ENCODE results near the gene TUT4.

TUT4 gene

DNA sequence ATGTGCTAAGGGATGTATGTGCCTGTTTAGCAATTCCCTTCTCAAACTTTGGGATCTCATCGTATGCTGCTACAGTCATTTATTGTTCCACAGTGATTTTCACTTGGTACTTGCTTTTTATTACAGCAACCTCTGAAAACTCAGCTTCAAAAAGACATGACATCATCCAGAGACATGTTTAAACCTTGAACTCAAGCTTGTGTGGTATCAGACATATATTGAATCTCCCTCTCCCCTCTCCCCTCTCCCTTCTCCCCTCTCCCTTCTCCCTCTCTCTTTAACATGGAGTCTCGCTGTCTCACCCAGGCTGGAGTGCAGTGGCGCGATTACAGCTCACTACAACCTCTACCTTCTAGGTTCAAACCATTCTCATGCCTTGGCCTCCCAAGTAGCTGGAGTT lies 19.5 kb upstream of the TUT4 start:
- DNase-seq = no peak

DNA sequence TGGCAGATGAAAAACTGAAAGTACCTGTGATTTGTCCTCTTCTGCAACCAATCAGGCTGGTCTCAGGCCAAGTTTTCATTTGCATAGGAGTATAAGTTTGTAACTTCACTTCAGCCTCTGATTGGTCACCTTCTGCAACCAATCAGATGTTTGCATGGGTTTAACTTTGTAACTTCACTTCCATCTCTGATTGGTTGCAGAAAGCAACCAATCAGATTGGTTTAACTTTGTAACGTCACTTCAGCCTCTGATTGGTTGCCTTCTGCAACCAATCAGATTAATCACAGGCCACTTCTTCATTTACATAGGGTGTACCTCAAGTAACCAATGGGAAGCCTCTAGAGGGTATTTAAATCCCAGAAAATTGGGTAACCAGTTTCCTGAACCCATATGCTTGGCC lies 18.9 kb upstream of the TUT4 start:
- peak; percentile 76 for DNase-seq

DNA sequence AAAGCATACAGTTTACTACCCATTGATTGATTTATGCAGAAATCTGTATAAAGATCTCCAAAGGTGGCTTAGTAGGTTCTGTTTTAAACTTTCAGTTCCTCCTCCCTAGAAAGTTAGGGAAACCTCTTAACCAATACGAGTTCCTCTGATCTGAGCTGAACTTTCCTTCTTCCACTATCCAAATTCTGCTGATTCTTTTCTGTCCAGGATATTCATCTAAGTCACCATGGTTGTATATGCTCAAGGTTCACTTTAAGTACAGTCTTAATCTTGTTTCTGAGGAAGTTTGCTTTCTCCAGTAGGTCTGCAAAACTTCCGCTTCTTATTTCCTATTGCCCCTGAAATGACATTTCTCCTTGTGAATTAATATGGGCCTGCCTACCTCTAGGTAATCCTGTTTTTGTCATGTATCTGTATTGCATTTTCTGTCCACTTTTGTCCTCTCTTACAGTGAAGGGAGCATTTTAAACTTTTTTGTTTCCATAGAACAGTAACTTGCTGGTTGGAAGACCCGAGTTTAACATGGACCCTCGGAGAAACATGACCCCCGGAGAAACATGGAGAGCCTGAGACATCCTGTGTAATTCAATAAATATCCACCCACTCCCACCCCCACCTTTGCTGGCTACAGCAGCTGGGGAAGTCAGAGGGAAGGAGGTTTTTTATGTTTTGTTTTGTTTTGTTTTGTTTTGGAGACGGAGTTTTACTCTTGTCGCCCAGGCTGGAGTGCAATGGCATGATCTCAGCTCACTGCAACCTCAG lies 16.7 kb upstream of the TUT4 start:
- DNase-seq = peak; percentile 39

DNA sequence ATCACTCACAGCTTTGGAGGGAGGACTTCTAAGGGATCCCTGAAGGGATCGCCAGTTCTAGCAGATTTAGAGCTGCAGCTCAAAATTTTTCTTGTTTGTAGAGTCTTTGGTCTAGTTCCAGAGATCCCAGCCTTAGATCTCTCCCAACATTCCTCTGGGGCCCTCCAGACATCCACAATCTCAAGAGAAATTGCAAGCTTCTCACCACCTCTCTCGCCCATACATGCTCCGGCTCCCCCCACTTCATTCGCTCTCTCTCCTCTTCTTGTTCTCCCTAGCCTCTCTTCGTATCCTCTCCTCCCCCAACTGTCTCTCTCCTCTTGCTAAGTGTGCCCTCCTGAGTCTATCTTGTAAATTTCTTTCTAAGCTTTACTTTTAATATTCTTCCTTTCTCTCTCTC lies 15.1 kb upstream of the TUT4 start:
- DNase-seq = peak; percentile 62

DNA sequence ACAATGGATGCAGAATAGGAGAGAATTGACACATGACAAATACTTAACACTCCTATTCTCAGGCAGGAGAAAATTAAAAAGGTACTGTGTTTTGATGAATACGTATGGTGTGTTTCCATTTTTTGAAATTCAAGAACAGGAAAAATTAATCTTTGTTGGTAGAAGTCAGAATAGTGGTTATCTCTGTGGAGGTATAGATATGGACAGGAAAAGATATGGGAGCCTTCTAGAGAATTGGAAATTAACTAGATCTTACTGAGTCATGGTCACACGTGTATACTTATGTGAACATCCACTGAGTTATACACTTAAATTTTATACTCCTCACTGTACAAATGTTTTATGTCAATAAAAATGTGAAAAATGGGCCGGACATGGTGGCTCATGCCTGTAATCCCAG lies 9.9 kb upstream of the TUT4 start:
- DNase-seq = peak; percentile 25

DNA sequence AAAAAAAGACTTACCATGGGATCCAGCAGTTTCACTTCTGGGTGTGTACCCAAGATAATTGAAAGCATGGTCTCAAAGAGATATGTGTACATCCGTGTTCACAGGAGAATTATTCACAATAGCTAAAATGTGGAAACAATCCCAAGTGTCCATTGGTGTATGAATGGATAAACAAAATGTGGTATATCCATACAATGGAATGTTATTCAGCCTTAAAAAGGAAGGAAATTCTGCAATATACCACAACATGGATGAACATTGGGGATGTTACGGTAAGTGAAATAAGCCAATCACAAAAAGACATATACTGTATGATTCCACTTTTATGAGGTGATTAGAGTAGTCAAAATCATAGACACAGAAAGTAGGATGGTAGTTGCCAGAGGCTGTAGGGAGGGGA lies 7.0 kb upstream of the TUT4 start:
- DNase-seq = no peak

DNA sequence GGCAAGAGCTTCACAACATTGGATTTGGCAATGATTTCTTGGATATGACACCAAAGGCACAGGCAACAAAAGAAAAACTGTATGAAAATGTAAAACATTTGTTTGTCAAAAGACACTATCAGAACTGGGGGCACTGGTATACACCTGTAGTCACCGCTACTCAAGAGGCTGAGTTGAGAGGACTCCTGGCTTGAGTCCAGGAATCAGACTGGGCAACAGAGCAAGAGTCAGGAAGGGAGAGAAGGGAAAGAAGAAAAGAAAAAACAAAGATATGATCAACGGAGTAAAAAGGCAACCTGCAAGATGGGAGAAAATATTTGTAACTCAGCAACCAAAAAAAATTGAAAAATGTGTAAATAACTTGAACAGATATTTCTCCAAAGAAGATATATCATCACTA lies 6.0 kb upstream of the TUT4 start:
- no peak for DNase-seq

DNA sequence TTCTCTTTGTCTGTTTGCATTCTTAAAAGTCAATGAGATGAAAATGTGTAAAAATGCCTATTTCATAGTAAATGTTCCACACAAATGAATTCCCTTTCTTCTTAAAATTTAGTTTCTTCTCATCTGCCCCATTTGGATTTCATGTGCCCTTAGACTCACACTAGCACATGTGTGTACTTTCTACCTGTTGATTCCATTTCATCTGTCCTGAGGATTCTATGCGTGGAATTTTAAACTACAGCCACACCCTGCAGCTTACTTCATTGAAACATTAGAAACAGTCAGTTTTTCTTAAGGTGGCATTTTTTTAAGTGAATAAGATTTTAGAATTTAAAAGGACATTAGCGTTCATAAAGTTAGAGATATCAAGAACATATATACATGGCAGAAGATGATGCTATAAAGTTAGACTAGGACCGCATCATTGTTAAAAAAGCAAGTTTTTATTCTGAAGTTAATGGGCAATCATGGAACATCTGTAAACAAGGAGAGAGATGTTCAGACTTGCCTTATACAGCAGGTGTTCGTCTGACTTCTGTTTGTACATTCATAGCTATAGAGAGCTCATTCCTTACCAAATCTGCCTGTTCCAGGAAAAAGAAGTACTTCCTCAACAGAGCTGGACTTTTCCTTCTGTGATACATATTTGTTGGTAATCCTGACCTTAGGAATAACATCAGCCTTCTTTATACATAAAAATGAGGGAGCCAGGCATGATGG lies 3.9 kb upstream of the TUT4 start:
- no peak for DNase-seq

DNA sequence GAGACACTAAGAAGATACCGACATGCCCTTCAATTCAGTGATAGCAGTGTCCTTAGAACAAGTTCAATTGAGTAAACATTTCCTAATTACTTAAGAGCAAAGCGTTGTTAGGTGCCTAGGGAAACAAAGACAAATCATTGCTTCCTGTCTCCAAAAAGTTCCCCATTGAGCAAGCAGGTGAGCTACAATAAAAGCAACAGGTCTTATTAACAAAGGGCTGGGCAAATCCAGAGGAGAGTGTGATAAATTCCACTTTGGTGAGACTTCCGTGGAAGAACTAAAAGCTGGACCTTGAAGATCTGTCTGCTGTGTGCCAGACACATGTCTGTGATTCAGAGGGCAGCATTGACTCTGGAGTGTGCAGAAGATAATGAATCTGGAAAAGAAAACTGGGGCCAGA lies 1.9 kb upstream of the TUT4 start:
- DNase-seq = no peak

DNA sequence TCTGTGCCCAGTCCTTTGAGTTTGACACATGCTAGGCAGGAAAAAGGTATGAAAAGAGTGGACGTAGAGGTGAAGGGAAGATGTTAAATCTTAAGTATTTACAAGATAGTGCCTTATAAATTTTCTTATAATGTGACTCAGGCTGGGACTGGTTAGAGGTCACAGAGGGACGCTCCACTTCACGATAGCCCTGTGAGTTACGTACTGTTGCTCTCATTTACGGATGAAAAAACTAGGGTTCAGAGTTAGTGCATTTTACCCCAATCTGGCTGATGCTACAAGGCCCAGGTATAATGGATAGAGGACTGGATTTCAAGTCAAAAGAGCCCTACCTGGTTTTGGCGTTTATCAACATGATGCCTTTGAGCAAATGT lies 1.4 kb upstream of the TUT4 start:
- DNase-seq = no peak

DNA sequence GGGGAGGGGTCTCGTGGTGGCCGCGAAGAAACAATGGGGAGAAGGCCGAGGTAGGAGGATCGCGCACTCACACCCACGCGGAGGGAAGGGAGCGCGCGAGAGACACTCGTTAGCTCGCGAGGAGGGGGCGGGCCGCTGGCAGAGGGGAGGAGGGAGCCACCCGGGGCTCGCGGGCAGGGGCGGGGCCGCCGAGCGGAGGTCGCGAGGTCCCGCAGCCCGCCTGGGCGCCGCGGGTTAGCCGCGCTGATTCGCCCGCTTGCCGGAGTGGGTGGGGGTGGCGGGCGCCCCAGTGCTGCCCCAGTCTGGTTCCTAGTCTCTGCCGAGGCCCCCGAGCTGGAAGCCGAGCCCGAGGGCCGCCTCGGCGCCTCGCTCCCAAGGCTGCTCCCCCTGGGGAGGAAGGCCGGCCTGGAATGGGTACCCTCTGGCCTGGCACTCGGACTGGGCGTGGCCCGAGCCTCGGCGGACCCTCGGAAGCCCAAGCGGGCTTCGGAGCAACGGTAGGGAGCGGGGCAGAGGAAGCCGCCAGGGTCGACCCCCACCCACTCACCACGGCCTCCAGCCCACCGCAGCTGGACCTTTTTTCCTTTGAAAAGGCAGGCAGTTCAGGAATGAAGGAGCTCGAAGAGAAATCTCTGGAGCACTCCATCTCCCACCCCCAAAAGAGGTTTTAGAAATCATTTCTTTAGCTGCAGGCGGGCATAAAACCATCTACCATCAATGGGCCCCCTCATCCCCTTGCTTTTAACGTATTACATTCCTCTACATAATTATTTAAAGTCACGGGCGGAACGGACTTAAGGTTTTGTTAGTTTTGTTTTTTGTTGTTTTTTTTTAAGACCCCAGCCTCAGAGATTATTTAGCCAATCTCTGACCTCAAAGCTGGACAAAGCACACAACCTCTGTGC lies 722 bp upstream of the TUT4 start:
- DNase-seq = peak; percentile 82

DNA sequence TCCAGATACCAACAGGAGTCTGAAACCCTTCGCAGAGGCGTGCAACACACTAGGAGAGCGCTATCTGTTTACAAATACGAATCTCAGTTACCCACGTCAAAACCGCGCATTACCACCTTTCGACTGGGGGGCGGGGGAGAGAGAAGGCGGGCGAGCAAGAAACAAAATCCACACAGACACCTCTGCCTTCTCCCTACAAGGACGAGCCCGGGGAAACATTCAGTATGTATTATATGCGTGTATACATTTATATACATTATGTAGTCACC lies 722 bp downstream of the TUT4 start:
- DNase-seq = peak; percentile 77

DNA sequence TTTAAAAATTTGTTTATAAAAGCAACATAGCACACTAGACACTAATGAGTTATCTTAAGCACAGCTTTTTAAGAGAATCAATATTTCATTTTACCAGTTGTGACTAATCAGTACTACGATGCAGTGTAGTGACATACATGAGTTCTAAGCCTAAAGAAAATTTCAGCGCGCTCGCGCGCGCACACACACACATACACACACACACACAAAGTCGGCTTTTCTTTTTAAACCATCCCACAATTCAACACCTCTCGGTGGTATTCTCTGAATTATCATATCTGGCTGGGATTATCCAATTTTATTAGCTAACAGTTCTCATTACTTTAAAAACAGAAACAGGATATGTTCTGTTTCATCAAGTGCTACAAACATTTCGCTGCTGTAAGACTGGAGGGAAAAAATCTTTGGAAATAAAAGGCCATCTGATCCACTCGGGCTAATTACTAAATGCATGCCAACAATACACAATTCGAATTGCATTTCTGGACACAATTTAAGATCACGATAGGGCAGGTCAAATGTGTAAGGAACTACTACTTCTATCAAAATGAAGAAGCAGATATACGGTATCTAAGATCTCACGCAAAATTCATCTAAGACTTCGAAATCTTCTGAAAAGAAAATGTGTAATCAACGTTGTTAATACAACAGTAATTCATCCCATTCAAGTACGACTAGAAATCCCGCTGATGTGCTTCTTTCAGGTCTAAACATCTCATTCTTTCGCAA lies 1.2 kb downstream of the TUT4 start:
- peak; percentile 63 for DNase-seq

DNA sequence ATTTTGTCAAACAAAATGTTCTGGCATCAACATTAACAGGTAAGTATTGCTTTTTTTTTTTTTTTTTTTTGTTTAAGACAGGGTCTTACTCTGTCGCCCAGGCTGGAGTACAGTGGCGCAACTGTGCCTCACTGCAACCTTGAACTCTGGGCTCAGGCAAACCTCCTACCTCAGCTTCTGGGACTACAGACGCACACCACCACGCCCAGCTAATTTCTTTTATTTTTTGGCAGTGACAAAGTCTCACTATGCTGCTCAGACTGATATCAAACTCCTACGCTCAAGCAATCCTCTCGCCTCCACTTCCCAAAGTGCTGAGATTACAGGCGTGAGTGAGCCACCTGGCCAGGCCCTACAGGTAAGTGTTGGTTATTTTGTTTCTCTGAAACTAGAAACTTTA lies 2.4 kb downstream of the TUT4 start:
- DNase-seq = no peak

DNA sequence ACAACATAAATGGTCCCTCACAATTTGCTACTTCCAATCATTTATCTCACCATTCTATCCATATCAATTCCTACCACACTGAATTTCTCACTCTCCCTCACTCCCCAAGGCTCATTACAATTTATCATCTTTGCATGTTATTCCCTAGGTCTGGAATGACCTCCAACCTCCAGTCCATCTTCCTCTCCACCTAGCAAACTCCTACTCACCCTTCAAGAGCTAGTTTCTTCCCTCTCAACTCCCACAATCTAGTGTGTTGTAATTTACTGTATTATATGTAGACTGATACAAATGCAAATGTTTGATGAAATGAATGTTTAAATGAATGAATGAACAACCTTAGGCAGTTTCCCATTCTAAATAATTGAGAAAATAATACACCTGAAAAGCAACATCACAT lies 3.6 kb downstream of the TUT4 start:
- DNase-seq = no peak

DNA sequence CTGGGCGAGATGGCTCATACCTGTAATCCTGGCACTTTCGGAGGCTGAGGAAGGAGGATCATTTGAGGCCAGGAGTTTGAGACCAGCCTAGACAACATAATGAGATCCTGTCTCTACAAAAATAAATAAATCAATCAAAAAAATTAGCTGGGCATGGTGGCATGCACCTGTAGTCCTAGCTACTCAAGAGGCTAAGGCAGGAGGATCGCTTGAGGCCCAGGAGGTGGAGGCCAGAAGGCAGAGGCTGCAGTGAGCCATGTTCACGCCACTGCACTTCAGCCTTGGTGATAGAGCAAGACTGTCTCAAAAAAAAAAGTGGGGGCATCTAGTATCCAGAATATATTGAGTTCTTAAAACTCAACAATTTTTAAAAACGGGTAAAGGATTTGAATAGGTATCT lies 6.0 kb downstream of the TUT4 start:
- no peak for DNase-seq

DNA sequence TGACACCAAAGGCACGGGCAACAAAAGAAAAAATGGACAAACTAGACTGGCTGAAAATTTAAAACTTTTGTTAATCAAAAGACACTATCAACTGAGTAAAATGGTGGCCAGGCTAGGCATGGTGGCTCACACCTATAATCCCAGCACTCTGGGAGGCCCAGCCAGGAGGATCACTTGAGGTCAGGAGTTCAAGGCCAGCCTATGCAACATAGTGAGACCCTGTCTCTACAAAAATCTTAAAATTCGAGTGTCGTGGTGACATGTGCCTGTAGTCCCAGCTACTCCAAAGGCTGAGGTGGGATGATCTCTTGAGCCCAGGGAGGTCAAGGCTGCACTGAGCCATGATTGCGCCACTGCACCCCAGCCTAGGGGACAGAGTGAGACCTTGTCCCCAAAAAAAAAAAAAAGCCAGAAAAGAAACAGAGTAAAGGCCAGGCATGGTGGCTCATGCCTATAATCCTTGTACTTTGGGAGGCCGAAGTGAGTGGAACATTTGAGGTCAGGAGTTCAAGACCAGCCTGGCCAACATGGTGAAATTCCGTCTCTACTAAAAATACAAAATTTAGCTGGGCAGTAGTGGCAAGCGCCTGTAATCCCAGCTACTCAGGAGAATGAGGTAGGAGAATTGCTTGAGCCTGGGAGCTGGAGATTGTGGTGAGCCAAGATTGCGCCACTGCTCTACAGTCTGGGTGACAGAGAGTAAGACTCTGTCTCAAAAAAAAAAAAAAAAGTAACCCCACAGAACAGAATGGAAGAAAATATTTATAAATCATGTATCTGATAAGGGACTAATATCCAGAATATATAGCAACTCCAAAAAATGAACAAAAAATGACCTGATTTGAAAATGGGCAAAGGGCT lies 8.0 kb downstream of the TUT4 start:
- DNase-seq = no peak

DNA sequence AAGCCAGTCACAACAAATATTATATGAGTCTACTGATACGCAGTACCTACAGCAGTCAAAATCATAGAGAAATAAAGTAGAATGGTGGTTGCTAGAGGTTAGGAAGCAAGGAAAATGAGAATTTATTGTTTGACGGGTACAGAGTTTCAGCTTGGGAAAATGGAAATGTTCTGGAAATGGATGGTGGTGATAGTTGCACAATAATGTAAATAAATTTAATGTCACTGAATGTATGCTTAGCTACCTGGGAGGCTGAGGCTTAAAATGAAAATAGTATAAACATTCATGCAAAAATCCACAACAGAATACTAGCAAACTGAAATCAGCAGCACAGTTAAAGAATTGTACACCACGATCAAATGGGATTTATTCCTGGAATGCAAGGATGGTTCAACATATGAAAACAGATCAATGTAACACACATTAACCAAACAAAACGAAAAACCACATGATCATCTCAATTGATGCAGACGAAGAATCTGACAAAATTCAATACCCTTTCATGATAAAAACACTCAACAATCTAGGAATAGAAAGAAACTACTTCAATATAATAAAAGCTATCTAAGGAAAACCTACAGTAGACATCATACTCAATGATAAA lies 10.7 kb downstream of the TUT4 start:
- DNase-seq = no peak

DNA sequence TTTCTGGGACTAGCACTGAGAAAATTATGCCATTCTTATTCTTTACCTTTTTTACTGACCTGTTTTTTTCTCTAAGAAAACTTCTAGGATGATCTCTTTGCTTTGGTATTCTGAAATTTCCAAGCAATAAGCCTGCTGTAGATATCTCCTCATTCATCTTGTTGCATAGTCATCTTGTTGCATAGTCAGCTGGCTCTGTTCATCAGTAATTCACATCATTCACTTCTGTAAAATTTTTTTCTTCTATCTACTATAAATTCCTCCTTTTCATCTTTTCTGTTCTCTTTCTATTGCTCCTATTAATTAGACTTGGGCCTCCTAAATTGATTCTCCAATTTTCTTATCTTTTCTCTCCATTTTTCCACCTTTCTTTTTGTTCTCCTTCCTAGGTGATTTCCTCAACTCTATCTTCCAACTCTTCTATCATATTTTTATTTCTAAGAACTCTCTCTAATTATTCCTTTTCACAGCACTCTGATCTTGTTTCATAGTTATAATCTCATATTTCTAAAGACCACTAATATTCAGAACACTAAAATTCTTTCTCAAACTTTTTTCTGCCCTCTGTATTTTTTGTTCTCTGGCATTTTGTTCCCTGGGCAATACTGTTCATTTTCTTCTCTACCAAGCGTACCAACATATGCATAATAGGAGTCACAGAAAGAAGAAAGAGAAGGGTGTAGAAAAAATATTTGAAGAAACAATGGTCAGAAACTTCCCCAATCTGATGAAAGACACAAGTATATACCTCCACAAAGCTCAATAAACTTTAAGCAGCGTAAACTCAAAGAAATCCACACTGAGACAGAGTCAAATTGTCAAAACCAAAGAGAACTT lies 17.7 kb downstream of the TUT4 start:
- DNase-seq = peak; percentile 34

DNA sequence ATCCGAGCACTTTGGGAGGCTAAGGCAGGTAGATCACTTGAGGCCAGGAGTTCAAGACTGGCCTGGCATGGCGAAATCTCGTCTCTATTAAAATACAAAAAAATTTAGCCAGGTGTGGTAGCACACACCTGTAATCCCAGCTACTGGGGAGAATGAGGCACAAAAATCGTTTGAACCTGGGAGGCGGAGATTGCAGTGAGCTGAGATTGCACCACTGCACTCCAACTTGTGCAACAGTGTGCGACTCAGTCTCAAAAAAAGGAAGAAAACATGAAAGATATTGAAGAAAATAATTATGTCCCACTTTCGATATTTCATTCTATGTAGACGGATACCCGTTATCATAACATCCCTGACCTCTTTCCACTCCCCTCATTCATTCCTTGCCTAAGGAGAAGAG lies 19.2 kb downstream of the TUT4 start:
- DNase-seq = no peak

DNA sequence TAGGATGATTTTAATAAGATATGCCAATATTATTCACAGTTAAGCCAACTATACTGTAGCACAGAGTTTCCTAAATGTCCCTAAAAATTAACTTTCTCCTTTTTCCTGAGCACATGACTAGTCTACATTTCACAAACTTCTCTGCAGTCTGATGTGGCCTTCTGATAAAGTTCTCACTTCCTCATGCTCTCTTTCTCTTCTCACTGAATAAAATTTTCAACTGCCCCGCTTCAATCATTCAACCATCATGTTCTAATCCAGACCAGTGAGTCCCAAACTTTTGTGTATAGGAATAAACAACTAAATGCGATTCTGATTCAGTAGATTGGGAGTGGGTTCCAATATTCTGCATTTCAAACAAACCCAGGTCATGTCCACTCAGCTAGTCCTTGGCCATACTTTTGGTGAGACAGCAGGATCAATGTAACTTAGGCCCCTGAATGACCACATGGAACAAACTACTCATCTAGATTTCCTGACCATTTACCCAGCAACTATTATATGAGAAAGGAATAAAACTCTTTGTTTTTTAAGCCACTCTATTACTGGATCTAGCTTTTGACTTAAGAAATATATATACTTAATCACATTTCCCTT lies 20.1 kb downstream of the TUT4 start:
- DNase-seq = peak; percentile 78
